ENCODE data around the gene THBS2.
A peak's percentile ranks its signal among the peaks of the same experiment; 100 is the strongest.

THBS2 gene

DNA sequence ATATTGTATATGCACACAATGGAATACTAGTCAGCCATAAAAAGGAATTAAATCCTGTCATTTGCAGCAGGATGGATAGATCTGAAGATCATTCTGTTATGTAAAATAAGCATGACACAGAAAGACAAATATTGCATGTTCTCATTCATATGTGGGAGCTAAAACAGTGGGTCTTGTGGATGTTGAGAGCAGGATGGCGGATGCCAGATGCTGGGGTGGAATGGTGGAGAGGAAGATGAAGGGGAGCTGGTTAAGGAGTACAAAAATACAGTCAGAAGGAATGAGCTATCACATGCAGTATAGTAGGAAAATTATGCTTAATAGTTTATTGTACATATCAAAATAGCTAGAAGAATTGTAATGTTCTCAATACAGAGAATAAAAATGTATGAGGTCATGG is 41.8 kb downstream of the THBS2 start:
- Histone ChIP-seq H3K27me3 (ENCODE audit: control insufficient read depth in 1 of 2, insufficient read depth in 2 of 2, low read length in 2 of 2) (no peaks in the 10 kb centered on the region), H3K9ac (ENCODE audit: low read length in 2 of 2) (no peak overlapping the region), H3K36me3 (ENCODE audit: control insufficient read depth in 2 of 2, insufficient read depth in 2 of 2, low read length in 2 of 2) (no peaks in the 10 kb centered on the region), H3K4me1 (ENCODE audit: control insufficient read depth, insufficient read depth, low read length) (peaks cover 24% of the 10 kb centered on the region), H3K27ac (ENCODE audit: low read length) (no peak overlapping the region), H3K4me3 (ENCODE audit: low read length in 2 of 2) (no peak overlapping the region), H3K9me3 (ENCODE audit: control insufficient read depth in 2 of 2, low read length in 2 of 2) (no peaks in the 10 kb centered on the region)

DNA sequence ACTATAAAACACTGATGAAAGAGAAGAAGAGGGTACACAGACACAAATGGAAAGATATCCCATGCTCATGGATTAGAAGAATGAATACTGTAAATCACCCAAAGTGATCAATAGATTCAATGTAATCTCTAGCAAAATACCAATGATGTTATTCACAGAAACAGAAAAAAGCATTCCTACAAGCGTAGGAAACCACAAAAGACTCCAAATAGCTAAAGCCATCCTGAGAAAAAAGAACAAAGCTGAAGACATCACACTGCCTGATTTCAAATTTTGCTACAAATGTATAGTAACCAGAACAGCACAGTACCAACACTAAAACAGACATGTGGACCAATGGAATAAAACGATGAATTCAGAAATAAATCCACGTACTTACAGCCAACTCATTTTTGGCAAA is 43.0 kb downstream of the THBS2 start:
- no peaks in the 10 kb centered on the region for H3K27me3 ChIP-seq (ENCODE audit: control insufficient read depth in 1 of 2, insufficient read depth in 2 of 2, low read length in 2 of 2)
- no peak overlapping the region for H3K4me3 ChIP-seq (ENCODE audit: low read length in 2 of 2)
- H3K9ac ChIP-seq (ENCODE audit: low read length in 2 of 2): no peak overlapping the region
- no peaks in the 10 kb centered on the region for H3K36me3 ChIP-seq (ENCODE audit: control insufficient read depth in 2 of 2, insufficient read depth in 2 of 2, low read length in 2 of 2)
- H3K27ac ChIP-seq (ENCODE audit: low read length): no peak overlapping the region
- no peaks in the 10 kb centered on the region for H3K9me3 ChIP-seq (ENCODE audit: control insufficient read depth in 2 of 2, low read length in 2 of 2)
- peaks cover 26% of the 10 kb centered on the region for H3K4me1 ChIP-seq (ENCODE audit: control insufficient read depth, insufficient read depth, low read length)

DNA sequence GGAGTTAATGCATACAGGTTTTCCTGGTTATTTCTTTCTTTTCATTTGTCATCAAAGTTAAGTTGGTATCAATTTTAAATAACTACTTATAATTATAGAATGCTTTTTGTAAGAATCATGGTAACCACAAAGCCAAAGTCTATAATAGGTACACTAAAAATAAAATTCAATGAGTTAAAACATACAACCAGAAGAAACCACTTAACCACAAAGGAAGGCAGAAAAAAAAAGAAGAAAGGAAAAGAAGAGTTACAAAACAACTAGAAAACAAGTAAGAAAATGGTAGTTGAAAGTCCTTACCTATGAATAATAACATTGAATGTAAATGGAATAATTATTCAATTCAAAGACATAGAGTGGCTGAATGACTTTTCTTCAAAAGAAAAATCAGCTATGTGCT is 45.6 kb downstream of the THBS2 start:
- H3K9ac ChIP-seq (ENCODE audit: low read length in 2 of 2): no peak overlapping the region
- no peaks in the 10 kb centered on the region for H3K27me3 ChIP-seq (ENCODE audit: control insufficient read depth in 1 of 2, insufficient read depth in 2 of 2, low read length in 2 of 2)
- no peaks in the 10 kb centered on the region for H3K36me3 ChIP-seq (ENCODE audit: control insufficient read depth in 2 of 2, insufficient read depth in 2 of 2, low read length in 2 of 2)
- H3K4me1 ChIP-seq (ENCODE audit: control insufficient read depth, insufficient read depth, low read length): peaks cover 11% of the 10 kb centered on the region
- H3K9me3 ChIP-seq (ENCODE audit: control insufficient read depth in 2 of 2, low read length in 2 of 2): no peaks in the 10 kb centered on the region
- H3K4me3 ChIP-seq (ENCODE audit: low read length in 2 of 2): no peak overlapping the region
- no peak overlapping the region for H3K27ac ChIP-seq (ENCODE audit: low read length)

DNA sequence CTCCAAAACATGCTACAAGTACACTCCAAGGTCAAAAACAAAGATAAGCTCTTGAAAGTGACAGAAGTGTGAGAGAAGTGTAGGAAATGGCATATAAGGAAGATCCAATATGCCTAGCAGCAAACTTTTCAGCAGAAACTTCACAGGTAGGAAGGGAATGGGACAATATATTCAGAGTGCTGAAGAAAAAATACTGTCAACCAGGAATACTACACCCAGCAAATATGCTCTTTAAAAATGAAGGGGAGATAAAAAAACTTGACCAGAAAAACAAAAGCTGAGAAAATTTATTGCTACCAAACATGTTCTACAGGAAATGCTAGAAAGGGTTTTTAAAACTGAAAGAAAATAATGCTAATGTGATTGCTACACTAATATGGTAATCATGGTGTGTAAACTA is 46.2 kb downstream of the THBS2 start:
- H3K27ac ChIP-seq (ENCODE audit: low read length): no peak overlapping the region
- no peaks in the 10 kb centered on the region for H3K36me3 ChIP-seq (ENCODE audit: control insufficient read depth in 2 of 2, insufficient read depth in 2 of 2, low read length in 2 of 2)

DNA sequence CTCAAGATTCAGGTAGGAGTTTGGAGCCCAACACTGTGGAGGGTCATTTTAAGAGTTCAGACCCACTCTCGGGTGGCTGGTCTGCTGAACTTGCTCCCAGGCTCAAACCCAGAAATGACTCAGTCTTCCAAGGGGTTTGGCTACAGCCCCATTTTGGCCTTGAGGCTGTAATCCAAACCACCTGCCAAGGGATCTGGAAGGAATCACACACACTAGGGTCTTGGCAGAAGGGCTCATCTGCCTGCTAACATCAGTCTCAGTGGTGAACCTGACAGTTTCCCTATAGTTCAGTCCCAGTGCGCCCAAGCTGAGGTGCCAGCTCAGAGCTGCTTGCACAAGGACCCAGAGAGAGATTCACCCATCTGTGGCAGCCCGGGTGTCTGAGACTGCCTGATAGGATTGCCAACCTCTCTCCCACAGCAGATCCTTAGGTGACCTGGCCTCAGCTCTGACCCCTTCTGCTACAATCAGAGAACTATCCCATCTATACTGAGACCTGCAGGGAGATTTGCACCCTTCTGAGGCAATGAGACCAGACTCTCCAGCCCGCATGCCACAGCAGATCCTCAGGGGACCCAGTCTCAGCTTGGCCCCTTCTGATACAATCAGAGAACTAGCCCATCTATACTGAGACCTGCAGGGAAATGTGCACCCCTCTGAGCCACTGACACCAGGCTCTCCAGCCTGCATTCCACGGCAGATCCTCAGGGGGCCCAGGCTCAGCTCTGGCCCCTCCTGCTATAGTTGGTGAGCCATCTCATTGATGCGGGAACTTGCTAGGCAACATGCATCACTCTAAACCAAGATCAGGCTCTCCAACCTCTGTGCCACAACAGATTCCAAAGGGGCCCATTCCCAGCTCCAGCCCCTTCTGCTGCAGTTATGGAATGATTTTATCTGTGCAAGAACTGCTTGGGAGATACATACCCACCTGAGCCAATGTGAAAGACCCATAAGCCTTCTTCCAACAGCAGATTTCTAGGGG is 48.2 kb downstream of the THBS2 start:
- no peaks in the 10 kb centered on the region for H3K36me3 ChIP-seq (ENCODE audit: control insufficient read depth in 2 of 2, insufficient read depth in 2 of 2, low read length in 2 of 2)
- no peak overlapping the region for H3K9ac ChIP-seq (ENCODE audit: low read length in 2 of 2)
- H3K4me3 ChIP-seq (ENCODE audit: low read length in 2 of 2): peak overlapping the region in 1 of 2 donors; percentile 34
- H3K27ac ChIP-seq (ENCODE audit: low read length): no peak overlapping the region
- H3K9me3 ChIP-seq (ENCODE audit: control insufficient read depth in 2 of 2, low read length in 2 of 2): peaks cover 0 to 3% of the 10 kb centered on the region in 2 donors
- no peaks in the 10 kb centered on the region for H3K27me3 ChIP-seq (ENCODE audit: control insufficient read depth in 1 of 2, insufficient read depth in 2 of 2, low read length in 2 of 2)
- H3K4me1 ChIP-seq (ENCODE audit: control insufficient read depth, insufficient read depth, low read length): peaks cover 11% of the 10 kb centered on the region

More for the DNA sequence above, 46.2 kb downstream of the THBS2 start:
- Histone ChIP-seq H3K9ac (ENCODE audit: low read length in 2 of 2) (no peak overlapping the region), H3K27me3 (ENCODE audit: control insufficient read depth in 1 of 2, insufficient read depth in 2 of 2, low read length in 2 of 2) (no peaks in the 10 kb centered on the region), H3K4me3 (ENCODE audit: low read length in 2 of 2) (no peak overlapping the region), H3K4me1 (ENCODE audit: control insufficient read depth, insufficient read depth, low read length) (peaks cover 11% of the 10 kb centered on the region), H3K9me3 (ENCODE audit: control insufficient read depth in 2 of 2, low read length in 2 of 2) (no peaks in the 10 kb centered on the region)

DNA sequence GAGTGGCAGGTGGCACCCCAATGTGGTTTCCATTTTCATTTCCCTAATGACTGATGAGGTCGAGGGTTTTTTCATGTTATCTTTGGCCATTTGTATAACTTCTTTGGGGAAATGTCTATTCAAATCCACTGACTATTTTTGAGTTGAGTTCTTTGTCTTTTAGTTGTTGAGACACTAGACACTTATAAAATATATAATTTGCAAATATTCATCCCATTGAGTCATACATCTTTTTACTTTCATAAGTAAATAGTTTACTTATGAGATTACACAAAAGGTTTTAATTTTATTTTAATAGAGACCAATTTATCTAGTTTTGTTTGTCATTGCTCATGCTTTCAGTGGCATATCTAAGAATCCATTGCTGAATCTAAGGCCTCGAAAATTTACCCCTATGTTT is 49.5 kb downstream of the THBS2 start:
- Histone ChIP-seq H3K36me3 (ENCODE audit: control insufficient read depth in 2 of 2, insufficient read depth in 2 of 2, low read length in 2 of 2) (no peaks in the 10 kb centered on the region), H3K4me3 (ENCODE audit: low read length in 2 of 2) (no peak overlapping the region), H3K9me3 (ENCODE audit: control insufficient read depth in 2 of 2, low read length in 2 of 2) (peaks cover 0 to 3% of the 10 kb centered on the region in 2 donors), H3K27ac (ENCODE audit: low read length) (no peak overlapping the region), H3K9ac (ENCODE audit: low read length in 2 of 2) (no peak overlapping the region), H3K4me1 (ENCODE audit: control insufficient read depth, insufficient read depth, low read length) (peaks cover 11% of the 10 kb centered on the region), H3K27me3 (ENCODE audit: control insufficient read depth in 1 of 2, insufficient read depth in 2 of 2, low read length in 2 of 2) (no peaks in the 10 kb centered on the region)

DNA sequence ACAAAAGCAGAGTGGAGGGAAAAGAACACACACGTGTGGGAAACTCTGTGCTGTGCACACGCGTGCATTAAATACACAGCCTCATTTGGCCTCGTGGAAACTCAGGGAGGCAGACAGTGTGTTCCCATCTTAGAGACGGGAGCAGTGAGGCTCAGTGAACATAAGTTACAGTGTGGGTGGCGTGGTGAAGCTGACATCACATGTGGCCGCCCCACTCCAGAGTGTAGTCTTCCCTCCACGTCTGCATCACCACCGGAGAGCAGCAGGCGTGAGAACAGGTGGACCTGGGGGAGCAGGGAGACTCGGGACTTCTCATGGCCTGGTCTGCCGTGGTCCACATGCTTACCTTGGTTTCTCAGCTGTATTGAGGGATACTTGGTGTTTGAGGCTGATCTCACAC is 51.7 kb downstream of the THBS2 start:
- H3K4me1 ChIP-seq (ENCODE audit: control insufficient read depth, insufficient read depth, low read length): peaks cover 11% of the 10 kb centered on the region
- no peak overlapping the region for H3K27ac ChIP-seq (ENCODE audit: low read length)
- no peaks in the 10 kb centered on the region for H3K36me3 ChIP-seq (ENCODE audit: control insufficient read depth in 2 of 2, insufficient read depth in 2 of 2, low read length in 2 of 2)

DNA sequence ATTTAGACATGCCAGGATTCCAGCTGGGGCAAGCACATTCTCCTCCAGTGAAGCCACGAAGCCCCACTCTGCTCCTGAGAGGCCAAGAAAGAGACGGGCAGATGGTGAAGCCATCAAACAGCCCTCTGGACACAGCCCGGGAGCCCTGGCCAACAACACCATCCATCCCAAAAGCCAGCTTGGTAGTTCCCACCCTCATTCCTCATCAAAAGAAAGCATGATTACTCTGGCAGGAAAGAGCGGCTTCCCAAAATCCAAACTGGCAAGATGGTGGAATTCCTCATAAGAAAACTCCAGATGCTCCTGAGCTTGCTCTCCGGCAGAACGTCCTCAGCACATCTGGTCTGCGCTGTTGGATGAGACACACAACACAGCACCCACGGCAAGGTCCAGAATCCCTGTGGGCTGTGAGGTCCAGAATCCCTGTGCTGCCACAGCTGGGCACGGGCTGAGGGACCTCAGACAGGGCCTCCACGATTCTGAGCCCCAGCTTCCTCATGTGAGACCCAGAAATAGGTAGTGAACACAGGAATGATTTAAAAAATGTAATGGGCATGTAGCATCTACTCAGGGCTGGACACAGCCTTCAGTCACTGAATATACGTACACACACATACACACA is 52.6 kb downstream of the THBS2 start:
- no peak overlapping the region for H3K27ac ChIP-seq (ENCODE audit: low read length)
- no peak overlapping the region for H3K4me3 ChIP-seq (ENCODE audit: low read length in 2 of 2)
- H3K9ac ChIP-seq (ENCODE audit: low read length in 2 of 2): no peak overlapping the region
- H3K9me3 ChIP-seq (ENCODE audit: control insufficient read depth in 2 of 2, low read length in 2 of 2): peaks cover 0 to 3% of the 10 kb centered on the region in 2 donors
- H3K27me3 ChIP-seq (ENCODE audit: control insufficient read depth in 1 of 2, insufficient read depth in 2 of 2, low read length in 2 of 2): no peaks in the 10 kb centered on the region
- no peaks in the 10 kb centered on the region for H3K36me3 ChIP-seq (ENCODE audit: control insufficient read depth in 2 of 2, insufficient read depth in 2 of 2, low read length in 2 of 2)
- H3K4me1 ChIP-seq (ENCODE audit: control insufficient read depth, insufficient read depth, low read length): peaks cover 11% of the 10 kb centered on the region

More for the DNA sequence above, 51.7 kb downstream of the THBS2 start:
- Histone ChIP-seq H3K9me3 (ENCODE audit: control insufficient read depth in 2 of 2, low read length in 2 of 2) (peaks cover 0 to 3% of the 10 kb centered on the region in 2 donors), H3K27me3 (ENCODE audit: control insufficient read depth in 1 of 2, insufficient read depth in 2 of 2, low read length in 2 of 2) (no peaks in the 10 kb centered on the region), H3K4me3 (ENCODE audit: low read length in 2 of 2) (no peak overlapping the region), H3K9ac (ENCODE audit: low read length in 2 of 2) (no peak overlapping the region)

GRCh38 chr6:169199625-169200335 is 53.9 kb downstream of the THBS2 start:
- Histone ChIP-seq H3K9me3 (ENCODE audit: control insufficient read depth in 2 of 2, low read length in 2 of 2) (peaks cover 0 to 3% of the 10 kb centered on the region in 2 donors), H3K4me1 (ENCODE audit: control insufficient read depth, insufficient read depth, low read length) (peaks cover under 1% of the 10 kb centered on the region), H3K27ac (ENCODE audit: low read length) (no peak overlapping the region), H3K9ac (ENCODE audit: low read length in 2 of 2) (no peak overlapping the region), H3K4me3 (ENCODE audit: low read length in 2 of 2) (no peak overlapping the region), H3K27me3 (ENCODE audit: control insufficient read depth in 1 of 2, insufficient read depth in 2 of 2, low read length in 2 of 2) (no peaks in the 10 kb centered on the region), H3K36me3 (ENCODE audit: control insufficient read depth in 2 of 2, insufficient read depth in 2 of 2, low read length in 2 of 2) (no peaks in the 10 kb centered on the region)

- Histone ChIP-seq H3K4me1 (ENCODE audit: control insufficient read depth, insufficient read depth, low read length) (no peaks in the 10 kb centered on the region), H3K9ac (ENCODE audit: low read length in 2 of 2) (no peak overlapping the region), H3K4me3 (ENCODE audit: low read length in 2 of 2) (no peak overlapping the region), H3K27ac (ENCODE audit: low read length) (no peak overlapping the region), H3K9me3 (ENCODE audit: control insufficient read depth in 2 of 2, low read length in 2 of 2) (peaks cover 0 to 3% of the 10 kb centered on the region in 2 donors), H3K36me3 (ENCODE audit: control insufficient read depth in 2 of 2, insufficient read depth in 2 of 2, low read length in 2 of 2) (no peaks in the 10 kb centered on the region), H3K27me3 (ENCODE audit: control insufficient read depth in 1 of 2, insufficient read depth in 2 of 2, low read length in 2 of 2) (no peaks in the 10 kb centered on the region)
Observed at GRCh38 chr6:169198885-169199284, 54.8 kb downstream of the THBS2 start.

Data from stomach smooth muscle (tissue), 2 donors.